ENCODE data around the gene ST6GALNAC5.
"Not testable (repeated sequence)": the region's sequence is repeated elsewhere in the genome, so short reads cannot be mapped to it uniquely, and the experiment has no call there.

ST6GALNAC5 gene
- total RNA-seq = 0 to 0.15 (median 0) reads per million in 4 donors

DNA sequence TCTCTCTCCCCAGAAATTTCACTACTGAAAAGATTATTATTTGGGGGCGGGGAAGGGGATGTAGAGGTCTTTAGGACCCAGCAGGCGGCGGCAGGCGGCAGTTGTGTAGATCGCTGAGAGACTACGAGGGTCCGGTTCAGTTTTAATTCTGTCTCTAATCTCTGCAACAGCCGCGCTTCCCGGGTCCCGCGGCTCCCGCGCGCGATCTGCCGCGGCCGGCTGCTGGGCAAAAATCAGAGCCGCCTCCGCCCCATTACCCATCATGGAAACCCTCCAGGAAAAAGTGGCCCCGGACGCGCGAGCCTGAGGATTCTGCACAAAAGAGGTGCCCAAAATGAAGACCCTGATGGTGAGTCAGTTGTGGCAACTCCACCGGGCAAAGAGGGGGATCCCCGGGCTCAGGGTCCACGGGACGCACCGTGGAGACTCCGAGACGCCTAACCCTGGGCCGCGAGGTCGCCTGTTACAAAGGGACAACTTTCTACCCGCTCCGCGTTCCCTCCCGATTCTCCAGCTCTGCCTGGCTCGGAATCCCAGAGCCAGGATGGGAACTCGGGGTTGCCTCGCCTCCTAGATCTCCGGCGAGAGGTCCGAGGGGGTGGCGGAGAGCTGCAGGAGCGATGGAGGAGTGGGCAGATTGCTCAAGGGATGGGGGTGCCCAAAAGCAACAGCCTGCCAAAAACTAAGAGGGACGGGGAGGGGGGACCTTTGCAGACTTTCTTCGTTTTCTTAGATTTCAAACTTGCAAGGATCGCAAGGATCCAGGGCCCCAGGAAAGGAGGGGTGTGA is at the start of gene ST6GALNAC5:
Gene ST6GALNAC5 (plus strand): TSS at position 139 of the 789 bp plus-strand sequence.
- no peak for DNase-seq

DNA sequence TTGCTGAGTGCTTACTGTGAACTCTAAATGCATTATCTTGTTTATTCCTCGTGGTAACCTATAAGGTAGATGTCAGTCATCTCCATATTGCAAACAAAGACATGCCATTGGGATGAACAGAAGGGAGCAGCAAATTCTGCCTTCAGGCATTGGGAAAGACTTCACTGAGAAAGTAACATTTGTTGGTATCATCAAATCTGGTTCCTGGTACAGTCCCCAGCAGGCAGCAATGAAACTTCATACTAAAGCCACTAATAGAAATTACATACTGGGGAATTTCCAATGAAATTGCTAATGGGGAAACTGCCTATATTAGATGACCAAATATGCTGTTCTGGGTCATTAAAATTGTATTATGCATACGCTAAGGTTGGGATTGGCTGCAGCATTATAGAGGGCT is 47.3 kb upstream of the ST6GALNAC5 start:
- no peak for DNase-seq

DNA sequence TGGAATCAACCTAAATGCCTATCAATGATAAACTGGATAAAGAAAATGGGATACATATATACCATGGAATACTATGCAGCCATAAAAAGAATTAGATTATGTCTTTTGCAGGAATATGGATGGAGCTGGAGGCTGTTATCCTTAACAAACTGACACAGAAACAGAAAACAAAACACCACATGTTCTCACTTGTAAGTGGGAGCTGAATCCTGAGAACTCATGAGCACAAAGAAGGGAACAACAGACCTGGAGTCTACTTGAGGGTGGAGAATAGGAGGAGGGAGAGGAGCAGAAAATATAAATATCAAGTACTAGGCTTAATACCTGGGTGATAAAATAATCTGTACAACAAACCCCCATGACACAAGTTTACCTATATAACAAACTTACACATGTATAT is 44.3 kb upstream of the ST6GALNAC5 start:
- not testable (repeated sequence) for DNase-seq

DNA sequence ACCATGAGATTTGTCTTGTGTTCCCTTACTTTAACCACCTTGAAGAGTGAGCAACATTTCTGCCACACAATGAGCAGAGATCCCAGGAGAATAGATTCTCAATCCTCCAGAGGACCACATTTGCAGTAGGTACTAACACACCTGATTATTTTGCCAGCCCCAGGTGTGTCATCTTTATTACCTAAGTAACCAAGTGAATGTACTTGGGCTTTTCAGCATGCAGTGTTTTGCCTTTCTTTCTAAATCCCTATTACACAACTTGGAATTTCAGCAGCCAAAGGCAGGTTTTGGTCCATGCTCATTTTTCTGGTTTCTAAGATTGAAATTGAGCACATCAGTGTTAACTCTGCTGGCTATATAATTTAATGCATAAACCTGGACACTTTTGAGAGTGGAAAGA is 43.2 kb upstream of the ST6GALNAC5 start:
- DNase-seq = no peak

DNA sequence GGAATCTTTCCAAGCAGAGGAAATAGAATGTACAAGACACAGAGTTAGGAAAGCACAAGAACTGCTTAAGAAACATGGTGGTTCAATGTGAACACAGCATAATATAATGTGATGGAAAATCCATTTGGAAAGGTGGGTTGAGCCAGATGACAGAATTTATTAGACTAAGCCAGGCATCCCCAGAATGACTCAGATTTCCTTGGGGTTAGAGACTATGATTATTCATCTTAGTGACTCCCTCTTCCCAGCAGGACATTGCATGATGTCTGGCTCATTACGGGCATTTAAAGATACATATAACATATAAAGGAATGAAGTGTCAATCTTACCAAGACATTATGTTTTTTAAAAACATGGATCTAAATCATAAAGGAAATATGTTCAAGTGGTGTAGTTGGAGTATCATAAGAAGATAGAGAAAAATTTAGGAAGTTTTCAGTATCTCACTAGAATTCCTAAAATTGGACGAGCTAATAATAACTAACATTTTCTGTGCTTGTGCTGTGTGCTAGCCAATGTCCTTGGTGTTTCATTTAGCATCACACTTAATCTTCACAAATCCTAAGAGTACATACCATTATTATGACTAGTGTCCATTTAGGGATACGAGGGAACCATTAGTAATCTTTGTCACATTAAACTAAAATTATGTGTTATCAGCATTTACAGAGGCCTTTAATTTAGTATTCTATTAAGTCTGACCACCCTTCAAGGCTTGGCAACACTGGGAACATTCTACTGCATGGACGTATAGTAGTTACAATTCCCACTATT is 41.0 kb upstream of the ST6GALNAC5 start:
- DNase-seq = no peak

DNA sequence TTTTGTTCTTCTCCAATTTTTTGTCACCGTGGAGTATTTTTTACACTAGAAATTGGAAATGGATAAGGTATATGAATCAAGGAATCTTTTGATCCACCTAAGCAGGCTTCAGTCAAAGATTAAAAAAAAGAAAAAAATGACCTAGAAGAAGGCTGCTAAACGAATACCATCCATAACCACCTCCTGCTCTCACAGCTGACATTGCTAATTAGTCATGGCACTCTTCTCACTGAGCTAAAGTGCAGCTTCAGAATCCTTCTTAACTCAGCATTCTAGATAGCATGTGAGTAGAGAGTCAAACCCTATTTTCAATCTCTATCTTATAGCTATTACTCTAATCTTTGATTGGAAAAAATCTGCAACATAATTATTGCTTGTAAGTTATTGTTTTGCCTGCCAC is 40.2 kb upstream of the ST6GALNAC5 start:
- no peak for DNase-seq

DNA sequence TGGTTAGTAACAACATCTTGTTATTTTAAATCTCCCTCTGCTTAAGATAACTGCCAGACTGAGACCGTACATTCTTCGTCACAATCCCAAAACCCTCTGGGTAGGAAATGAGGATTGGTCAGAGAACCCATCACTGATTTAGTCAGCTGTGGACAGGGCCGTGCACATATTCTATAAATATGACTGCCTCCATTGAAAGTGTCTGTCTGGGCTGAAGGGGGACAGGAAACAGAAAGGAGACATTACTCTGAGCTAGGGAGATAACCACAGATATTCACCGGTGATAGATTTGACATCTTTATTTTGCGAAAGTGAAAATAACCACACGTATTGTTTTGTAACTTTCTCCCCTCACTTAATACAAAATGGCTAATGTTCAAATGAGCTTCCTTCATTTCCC is 36.9 kb upstream of the ST6GALNAC5 start:
- DNase-seq = no peak

DNA sequence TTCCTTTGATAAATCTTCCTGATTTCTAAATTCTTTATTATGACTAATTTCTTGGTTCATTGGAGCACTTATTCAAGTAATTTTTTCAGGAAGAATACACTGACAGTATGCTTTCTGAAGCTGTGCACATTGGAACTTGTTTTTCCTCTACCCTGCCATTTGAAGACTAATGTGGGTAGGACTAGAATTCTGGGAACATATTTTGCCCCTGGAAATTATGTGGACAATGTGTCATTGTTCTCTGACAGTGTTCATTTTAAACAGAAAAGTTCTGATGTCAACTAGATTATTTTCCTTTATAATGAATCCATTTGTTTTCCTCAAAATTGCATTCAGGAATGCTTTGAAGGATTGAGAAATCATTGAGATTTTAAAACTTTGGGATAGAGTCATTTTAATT is 34.8 kb upstream of the ST6GALNAC5 start:
- DNase-seq = no peak

DNA sequence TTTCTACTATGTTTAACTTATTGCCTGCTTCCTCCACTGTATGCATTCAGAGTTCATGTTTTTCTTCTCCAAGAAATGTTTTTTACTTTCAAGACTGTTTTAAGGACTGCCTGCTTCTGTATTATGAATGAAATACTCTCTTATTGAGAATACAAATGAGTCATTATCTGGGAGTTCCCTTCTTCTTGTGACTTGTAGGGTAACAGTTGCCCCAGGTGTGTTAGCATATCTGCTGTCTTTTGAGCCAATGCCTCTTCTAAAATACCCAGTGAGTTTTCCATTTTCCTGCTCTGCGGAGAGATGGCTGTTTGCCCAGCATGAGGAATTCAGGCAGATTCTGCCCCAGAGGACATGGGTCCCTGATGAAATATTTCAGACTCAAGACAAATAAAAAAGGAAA is 34.1 kb upstream of the ST6GALNAC5 start:
- DNase-seq = no peak

DNA sequence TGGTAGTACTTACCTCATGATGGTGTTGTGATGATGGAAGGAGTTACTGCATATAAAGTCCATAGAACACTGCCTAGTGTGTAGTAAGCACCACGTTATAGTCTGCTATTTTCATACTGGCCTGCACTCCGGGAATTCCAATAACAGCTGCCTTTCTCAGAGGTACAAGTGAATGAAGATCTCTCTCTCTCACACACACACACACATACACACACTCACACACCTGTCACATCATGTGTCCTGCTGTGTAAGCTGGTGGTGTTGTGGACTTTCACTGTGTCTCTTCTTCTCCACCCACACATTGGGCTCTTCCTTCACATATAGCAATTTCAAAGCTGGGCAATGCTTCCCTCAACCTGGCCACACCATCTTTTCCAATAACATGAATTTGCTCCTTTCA is 33.4 kb upstream of the ST6GALNAC5 start:
- no peak for DNase-seq

DNA sequence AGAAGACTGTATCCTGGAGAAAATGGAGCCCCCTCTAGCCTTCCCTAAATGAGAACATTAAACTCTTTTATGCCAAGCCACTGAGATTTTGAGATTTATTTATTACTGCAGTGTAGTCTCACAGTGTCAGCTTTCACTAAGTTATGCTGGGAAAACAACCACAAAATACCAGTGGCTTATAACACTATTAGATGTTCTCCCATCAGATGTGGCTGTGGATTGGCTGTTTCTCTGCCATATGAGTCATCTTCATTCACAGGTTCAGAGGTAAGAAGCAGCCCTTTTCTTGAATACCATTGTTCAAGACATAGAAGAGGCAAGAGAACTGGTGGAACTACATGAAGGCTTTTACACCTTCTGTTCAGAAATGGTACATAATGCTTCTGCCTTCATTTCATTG is 32.1 kb upstream of the ST6GALNAC5 start:
- DNase-seq = no peak

DNA sequence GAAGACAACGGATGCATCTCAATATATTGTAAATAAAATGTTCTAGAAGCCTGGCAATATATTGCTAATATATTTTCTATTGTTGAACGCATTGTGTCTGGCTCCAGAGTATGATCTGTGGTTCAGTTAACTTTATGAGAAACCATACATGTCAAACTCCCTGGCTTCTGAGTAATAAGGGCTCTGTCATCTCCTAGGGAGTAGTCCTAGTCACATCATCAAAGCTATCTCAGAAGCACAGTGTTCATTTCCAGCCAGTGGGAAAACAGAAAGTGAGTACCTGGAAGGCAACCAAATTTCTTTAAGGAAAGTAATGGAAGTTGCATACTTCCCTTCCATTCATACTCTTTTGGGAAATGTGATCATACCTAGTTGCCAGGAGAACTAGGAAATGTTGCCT is 27.0 kb upstream of the ST6GALNAC5 start:
- DNase-seq = no peak

DNA sequence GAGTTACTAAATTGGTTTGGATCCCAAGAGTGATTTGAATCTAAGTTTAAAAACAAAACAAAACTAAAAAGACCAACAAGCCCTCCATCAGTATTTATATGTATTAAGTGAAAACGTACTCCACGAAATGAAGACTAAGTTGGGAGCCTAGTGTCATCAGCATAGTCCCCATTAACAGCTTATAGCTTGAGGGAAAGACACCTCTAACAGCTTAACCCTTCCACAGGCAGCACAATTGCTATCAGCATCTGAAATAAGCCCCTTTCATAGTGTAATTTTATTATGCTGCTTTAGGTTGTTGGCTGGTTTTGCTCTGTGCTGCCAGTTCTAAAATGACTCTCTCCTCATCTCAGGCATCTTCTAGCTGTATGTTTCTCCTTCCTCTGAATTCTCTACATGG is 25.8 kb upstream of the ST6GALNAC5 start:
- no peak for DNase-seq

DNA sequence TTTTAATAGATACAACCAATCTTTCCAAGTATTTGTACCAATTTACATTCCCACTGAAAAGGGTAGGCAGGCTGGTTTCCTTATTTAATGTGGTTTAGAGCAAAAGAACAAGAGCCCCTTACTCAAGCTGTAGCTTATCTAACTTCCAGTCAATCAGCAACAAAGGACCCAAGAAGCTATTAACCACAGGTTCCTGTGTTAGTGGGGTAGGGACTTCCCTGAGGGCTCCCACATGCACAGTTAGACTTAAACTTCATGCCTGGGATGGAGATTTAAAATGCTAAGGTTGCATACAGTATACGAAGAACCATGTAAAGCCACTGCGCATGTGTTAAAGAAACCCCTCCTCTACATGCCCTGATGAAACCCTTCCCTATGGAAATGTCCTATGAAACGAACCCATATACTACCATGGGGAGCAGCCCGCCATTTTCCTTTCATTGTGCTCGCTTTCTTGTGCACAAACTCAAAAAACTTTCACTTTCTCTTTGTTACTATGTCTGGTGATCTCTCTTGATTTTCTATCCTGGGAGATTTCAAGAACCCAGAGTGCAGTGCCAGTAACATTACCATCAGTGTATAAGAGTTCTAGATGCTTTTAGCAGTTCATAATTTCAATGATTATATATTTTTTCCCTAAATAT is 23.3 kb upstream of the ST6GALNAC5 start:
- DNase-seq = no peak

DNA sequence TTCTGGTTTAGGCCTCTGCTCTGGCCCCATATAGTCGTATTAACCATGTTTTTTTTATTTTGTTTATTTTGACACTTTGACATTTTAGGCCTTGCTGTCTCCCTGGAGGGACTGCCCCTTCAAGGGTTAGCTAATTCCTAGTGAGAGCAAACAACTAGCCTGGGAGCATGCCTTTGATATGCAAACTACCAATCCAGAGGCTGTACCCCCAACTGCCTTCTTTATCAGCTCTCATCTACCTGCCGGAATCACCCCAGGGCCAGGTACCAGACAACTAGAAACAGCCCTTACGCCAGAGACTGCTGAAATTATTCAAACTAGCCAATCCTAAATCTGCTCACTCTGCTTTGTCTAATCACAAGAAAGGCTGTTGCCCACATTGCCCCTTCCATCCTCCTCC is 13.0 kb upstream of the ST6GALNAC5 start:
- DNase-seq = no peak

DNA sequence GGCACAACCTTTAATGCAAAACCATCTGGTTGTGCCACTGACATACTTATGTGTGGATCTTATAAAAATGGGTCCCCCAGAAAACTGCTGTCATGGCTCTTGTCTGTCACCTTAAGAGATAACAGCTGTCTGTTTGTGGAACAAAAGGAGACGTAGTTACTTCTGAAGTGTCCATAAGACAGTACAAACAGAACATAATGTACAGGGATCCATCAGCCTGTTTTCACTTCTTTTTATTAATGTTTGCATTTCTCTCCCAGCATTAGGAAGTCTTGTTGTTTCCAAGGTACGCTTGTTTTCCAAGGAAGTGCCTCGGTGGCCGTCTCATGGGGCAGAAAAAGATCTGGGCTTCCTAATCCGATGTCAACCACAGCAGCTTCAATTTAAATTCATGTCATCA is 11.2 kb upstream of the ST6GALNAC5 start:
- DNase-seq = no peak

DNA sequence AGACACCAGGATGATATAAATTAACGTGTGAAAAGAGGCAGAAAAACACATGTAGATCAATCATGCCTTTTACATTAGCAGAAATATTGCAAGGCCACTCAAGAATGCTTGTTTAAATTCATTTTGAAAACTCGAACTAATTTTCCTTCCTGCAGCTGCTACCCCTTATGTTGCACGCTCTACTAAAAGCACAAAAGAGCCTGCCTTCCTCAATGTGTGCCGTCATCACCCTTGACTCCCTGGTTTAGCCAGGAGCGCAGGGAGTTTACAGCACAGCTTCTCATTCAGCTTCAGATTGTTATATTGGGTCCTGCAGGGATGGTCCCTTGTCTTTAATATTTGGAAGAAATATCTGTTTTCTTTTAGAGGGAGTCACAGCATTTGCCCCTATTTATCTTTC is 10.1 kb upstream of the ST6GALNAC5 start:
- DNase-seq = no peak

DNA sequence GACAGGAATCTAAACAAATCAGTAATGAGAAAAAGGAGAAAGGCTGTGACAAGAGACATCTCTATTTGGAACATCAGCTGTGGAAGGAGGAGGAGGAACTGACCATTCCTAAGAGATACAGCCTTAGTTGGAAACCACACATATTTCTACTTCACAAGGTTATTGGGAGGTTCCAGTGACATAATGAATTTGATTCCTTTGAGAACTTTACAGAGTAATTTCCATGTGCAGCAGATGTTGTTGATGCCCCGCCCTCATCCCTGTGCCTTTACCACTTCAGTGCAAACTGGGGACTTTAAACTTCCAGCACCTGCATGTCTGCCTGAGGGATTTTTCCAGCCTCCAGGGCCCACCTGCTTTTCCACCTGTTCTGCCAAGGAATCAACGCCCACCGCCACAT is 9.3 kb upstream of the ST6GALNAC5 start:
- no peak for DNase-seq

DNA sequence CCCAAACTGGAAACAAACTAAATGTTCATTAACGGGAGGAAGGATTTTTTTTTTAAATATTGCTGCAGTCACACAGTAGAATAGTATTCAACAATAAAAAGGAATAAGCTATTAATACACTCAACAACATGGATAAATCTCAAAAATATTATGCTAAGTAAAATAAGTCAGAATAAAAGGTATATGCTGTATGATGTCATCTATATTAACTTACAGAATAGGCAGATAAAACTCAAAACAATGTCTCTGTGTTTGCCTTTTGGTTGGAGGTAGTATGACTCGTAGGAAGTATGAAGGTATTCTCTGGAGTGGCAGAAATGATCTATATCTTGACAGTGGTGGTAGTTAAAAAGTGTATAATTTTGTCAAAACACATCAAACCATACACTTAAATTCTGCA is 6.1 kb upstream of the ST6GALNAC5 start:
- no peak for DNase-seq

DNA sequence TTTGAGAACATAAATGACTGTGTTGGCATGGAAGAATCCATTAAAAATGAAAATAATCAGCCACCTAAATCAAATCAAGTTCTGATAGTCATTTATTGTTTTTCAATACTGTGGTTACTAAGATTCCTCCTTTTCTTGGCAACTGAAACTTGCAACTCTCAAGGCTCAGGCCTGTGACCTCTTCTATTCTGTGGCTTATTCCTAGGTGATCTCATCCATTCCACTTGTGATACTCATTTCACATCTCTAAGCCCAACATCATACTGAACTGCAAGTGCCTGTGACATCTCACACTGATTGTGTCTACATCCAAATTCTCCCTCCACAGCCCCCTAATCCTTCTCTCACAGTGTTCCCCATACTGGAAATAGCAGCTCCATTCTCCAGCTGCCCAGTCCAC is 4.8 kb upstream of the ST6GALNAC5 start:
- no peak for DNase-seq

DNA sequence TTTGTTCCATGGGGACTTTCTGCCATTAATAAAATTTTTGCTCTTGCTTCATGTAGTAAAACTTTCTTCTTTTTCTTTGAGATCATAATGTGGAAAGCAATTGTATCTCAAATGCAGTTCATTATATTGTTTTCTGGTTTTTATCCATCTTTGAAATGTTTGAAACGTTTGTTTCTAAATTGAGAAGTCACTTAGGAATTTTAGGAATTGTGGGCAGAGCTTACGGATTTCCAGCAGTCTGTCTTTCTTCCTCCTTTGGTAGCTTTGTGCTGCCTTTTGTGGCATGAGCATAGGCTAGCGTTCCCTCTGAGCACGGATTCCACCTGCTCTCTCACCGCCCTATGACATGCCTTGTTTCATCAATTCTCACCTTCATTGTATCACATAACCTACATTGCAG is 2.9 kb upstream of the ST6GALNAC5 start:
- no peak for DNase-seq

DNA sequence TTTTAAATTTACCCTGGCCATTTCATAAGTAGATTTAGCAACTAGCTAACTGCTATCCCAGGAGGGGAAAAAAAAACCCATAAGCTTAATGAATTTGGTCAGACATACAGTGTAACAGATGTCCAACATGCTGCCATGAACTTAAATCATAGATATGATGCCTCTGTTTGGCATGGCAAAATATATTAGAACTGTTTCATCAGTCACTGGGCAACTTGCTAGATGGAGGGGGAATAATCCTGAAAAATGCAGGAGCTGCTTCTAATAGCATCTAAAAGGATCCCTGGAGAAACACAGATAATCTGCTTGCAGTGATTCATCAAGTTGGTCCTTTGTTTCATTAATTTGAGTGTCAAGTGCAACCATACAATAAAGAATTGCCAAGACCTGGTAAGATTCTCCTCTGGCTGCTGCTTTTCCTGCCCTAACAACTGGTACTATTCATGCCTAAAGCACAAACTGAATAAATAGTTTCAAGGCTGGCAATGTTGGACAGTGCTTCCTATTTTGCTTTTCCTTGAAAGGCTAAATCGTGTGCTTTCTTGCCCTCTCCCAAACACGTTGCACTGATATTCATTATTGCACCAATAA is 1.5 kb upstream of the ST6GALNAC5 start:
- no peak for DNase-seq

DNA sequence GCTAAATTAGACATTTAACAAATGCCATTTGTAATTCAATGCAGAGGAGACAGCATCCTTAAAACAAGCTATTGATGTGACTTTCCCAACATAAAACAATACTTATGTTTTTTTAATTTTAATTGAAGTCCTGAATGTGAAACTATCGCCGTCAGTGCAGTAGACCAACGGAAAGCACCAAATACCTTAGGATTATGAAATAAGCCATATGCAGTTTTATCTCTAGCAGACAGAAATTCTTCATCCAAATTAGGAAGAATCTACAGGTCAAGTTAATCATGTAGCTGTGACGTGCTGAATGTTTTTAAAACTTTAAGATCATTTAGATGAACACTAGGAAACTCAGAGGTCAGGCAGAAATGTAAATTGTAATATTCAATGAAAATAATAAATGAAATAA is 714 bp upstream of the ST6GALNAC5 start:
- no peak for DNase-seq
